OCI-LY1 (cell line): Measurements from ENCODE around the gene PPP1R3C.

ENCODE experiments used
- H2AFZ ChIP-seq: fragments of 200-600 bp; sonication (generic), shearing (Covaris generic); 2 replicates; pipeline ENCODE4 v1.6.0; 2014; ENCODE audit warnings: antibody characterized with exemption, mild to moderate bottlenecking, low read length
- H3F3A ChIP-seq: fragments of 200-600 bp; sonication (generic), shearing (Covaris generic); 2 replicates; pipeline ENCODE4 v1.6.0; 2014; ENCODE audit warnings: mild to moderate bottlenecking, antibody characterized with exemption, low read length, moderate library complexity; ENCODE audit not compliant: insufficient read depth
- H3K27ac ChIP-seq: fragments of 200-600 bp; sonication (generic); 2 replicates; pipeline ENCODE4 v1.5.1; 2014; ENCODE audit warnings: low read length, mixed run types, mild to moderate bottlenecking, low read depth; ENCODE audit not compliant: poor library complexity, severe bottlenecking
- H3K27me3 ChIP-seq: fragments of 200-600 bp; sonication (generic); 2 replicates; pipeline ENCODE4 v1.6.0; 2014; ENCODE audit warnings: antibody characterized with exemption, mild to moderate bottlenecking, low read length, moderate library complexity; ENCODE audit not compliant: insufficient read depth
- H3K36me3 ChIP-seq: fragments of 200-600 bp; sonication (generic); 2 replicates; pipeline ENCODE4 v1.6.1; 2014; ENCODE audit warnings: mild to moderate bottlenecking, antibody characterized with exemption, low read length, moderate library complexity, mixed read lengths; ENCODE audit not compliant: insufficient read depth
- H3K4me1 ChIP-seq: fragments of 200-600 bp; sonication (generic); 2 replicates; pipeline ENCODE4 v1.5.1; 2014; ENCODE audit warnings: mild to moderate bottlenecking, low read length, moderate library complexity; ENCODE audit not compliant: insufficient read depth, severe bottlenecking
- H3K4me2 ChIP-seq: fragments of 200-600 bp; sonication (generic), shearing (Covaris generic); 2 replicates; pipeline ENCODE4 v1.6.1; 2014; ENCODE audit warnings: low read length
- H3K4me3 ChIP-seq: fragments of 200-600 bp; sonication (generic); 2 replicates; pipeline ENCODE4 v1.5.1; 2014; ENCODE audit warnings: low read length, low read depth, mild to moderate bottlenecking, mixed read lengths; ENCODE audit not compliant: poor library complexity, severe bottlenecking
- H3K79me2 ChIP-seq: fragments of 200-600 bp; shearing (Covaris generic); 2 replicates; pipeline ENCODE4 v1.6.1; 2016; ENCODE audit warnings: mixed run types, low read length, mixed read lengths; ENCODE audit not compliant: insufficient read depth
- H3K9ac ChIP-seq: fragments of 200-600 bp; sonication (generic), shearing (Covaris generic); 2 replicates; pipeline ENCODE4 v1.6.1; 2014; ENCODE audit warnings: mild to moderate bottlenecking, low read length, mixed read lengths
- H3K9me2 ChIP-seq: fragments of 200-600 bp; sonication (generic), shearing (Covaris generic); 2 replicates; pipeline ENCODE4 v1.6.1; 2014; ENCODE audit warnings: low read depth, mild to moderate bottlenecking, low read length, mixed read lengths
- H3K9me3 ChIP-seq: fragments of 200-600 bp; shearing (Covaris generic); 2 replicates; pipeline ENCODE4 v1.6.1; 2014; ENCODE audit warnings: low read length, mixed read lengths
- H4K20me1 ChIP-seq: fragments of 200-600 bp; sonication (generic), shearing (Covaris generic); 2 replicates; pipeline ENCODE4 v1.6.0; 2016; ENCODE audit warnings: mild to moderate bottlenecking, low read length; ENCODE audit not compliant: insufficient read depth
- CTCF ChIP-seq: fragments of 200-600 bp; sonication (generic), shearing (Covaris generic); IDR thresholded peaks from 2 replicates; pipeline ENCODE4 v1.5.1; 2017; ENCODE audit warnings: mild to moderate bottlenecking, antibody characterized with exemption, low read length, moderate library complexity, mixed read lengths
- EZH2 ChIP-seq: fragments of 200-600 bp; sonication (generic), shearing (Covaris generic); IDR thresholded peaks from 2 replicates; pipeline ENCODE4 v1.8.0; 2017; ENCODE audit warnings: borderline replicate concordance, mixed run types, mild to moderate bottlenecking, antibody characterized with exemption, low read length, moderate library complexity, mixed read lengths

PPP1R3C gene

GRCh38 chr10:91591797-91592174, 41.1 kb downstream of the PPP1R3C start:
- TF ChIP-seq CTCF (no peak), EZH2 (no peak)
- H3K27ac ChIP-seq: no peak overlapping the region
- H3F3A ChIP-seq: no peaks in the 10 kb centered on the region
- no peak overlapping the region for H3K4me3 ChIP-seq
- no peaks in the 10 kb centered on the region for H3K79me2 ChIP-seq
- H3K9me2 ChIP-seq: no peaks in the 10 kb centered on the region
- no peak overlapping the region for H2AFZ ChIP-seq
- H4K20me1 ChIP-seq: no peaks in the 10 kb centered on the region
- H3K36me3 ChIP-seq: no peaks in the 10 kb centered on the region
- no peaks in the 10 kb centered on the region for H3K4me1 ChIP-seq
- no peak overlapping the region for H3K4me2 ChIP-seq
- H3K27me3 ChIP-seq: no peaks in the 10 kb centered on the region
- H3K9ac ChIP-seq: no peak overlapping the region
- H3K9me3 ChIP-seq: no peaks in the 10 kb centered on the region

- Histone ChIP-seq H3K27me3 (no peaks in the 10 kb centered on the region), H4K20me1 (no peaks in the 10 kb centered on the region), H3K27ac (no peak overlapping the region), H3K9me2 (no peaks in the 10 kb centered on the region), H3K9me3 (no peaks in the 10 kb centered on the region), H3K9ac (no peak overlapping the region), H3K36me3 (no peaks in the 10 kb centered on the region), H3K4me2 (no peak overlapping the region), H3K4me3 (no peak overlapping the region), H2AFZ (no peak overlapping the region), H3K79me2 (no peaks in the 10 kb centered on the region), H3F3A (no peaks in the 10 kb centered on the region), H3K4me1 (no peaks in the 10 kb centered on the region)
- no peak for TF ChIP-seq CTCF
- no peak for TF ChIP-seq EZH2
Observed at GRCh38 chr10:91590904-91591796, 41.7 kb downstream of the PPP1R3C start.

GRCh38 chr10:91590142-91590903, 42.5 kb downstream of the PPP1R3C start:
- Histone ChIP-seq H3K79me2 (no peaks in the 10 kb centered on the region), H3K9ac (no peak overlapping the region), H3K4me1 (no peaks in the 10 kb centered on the region), H3K4me2 (no peak overlapping the region), H3K36me3 (no peaks in the 10 kb centered on the region), H3F3A (no peaks in the 10 kb centered on the region), H3K9me2 (no peaks in the 10 kb centered on the region), H3K27me3 (no peaks in the 10 kb centered on the region), H3K27ac (no peak overlapping the region), H3K9me3 (no peaks in the 10 kb centered on the region), H4K20me1 (no peaks in the 10 kb centered on the region), H2AFZ (no peak overlapping the region), H3K4me3 (no peak overlapping the region)
- TF ChIP-seq EZH2 (no peak), CTCF (no peak)
